MM.1S (cell line): Measurements from ENCODE around the gene TRIM44.

Experiments used
- DNase-seq: peaks from one replicate; pipeline ENCODE4 v3.0.0-alpha.2; 2015
- H2AFZ ChIP-seq: fragments of 300-600 bp; sonication (generic); 2 replicates; pipeline ENCODE4 v1.6.0; 2016; ENCODE audit warnings: antibody characterized with exemption, low read length
- H3F3A ChIP-seq: fragments of 300-600 bp; sonication (generic); 2 replicates; pipeline ENCODE4 v1.6.1; 2016; ENCODE audit warnings: mild to moderate bottlenecking, antibody characterized with exemption, low read length, moderate library complexity, mixed read lengths; ENCODE audit not compliant: insufficient read depth
- H3K27ac ChIP-seq: fragments of 300-600 bp; sonication (generic); 2 replicates; pipeline ENCODE4 v1.5.1; 2016; ENCODE audit warnings: mild to moderate bottlenecking, low read length
- H3K27me3 ChIP-seq: fragments of 300-600 bp; sonication (generic); replicated peaks from 2 replicates; pipeline ENCODE4 v1.6.0; 2016; ENCODE audit warnings: low read length; ENCODE audit not compliant: insufficient read depth
- H3K36me3 ChIP-seq: fragments of 300-600 bp; sonication (generic); replicated peaks from 2 replicates; pipeline ENCODE4 v1.6.1; 2016; ENCODE audit warnings: mild to moderate bottlenecking, low read length, mixed read lengths; ENCODE audit not compliant: insufficient read depth
- H3K4me1 ChIP-seq: fragments of 300-600 bp; sonication (generic); 2 replicates; pipeline ENCODE4 v1.6.1; 2016; ENCODE audit warnings: low read length, mixed read lengths
- H3K4me2 ChIP-seq: fragments of 300-600 bp; sonication (generic); 2 replicates; pipeline ENCODE4 v1.6.0; 2016; ENCODE audit warnings: low read depth, low read length
- H3K4me3 ChIP-seq: fragments of 300-600 bp; sonication (generic); 2 replicates; pipeline ENCODE4 v1.5.1; 2016; ENCODE audit warnings: low read length, mixed read lengths
- H3K79me2 ChIP-seq: fragments of 300-600 bp; sonication (generic); 2 replicates; pipeline ENCODE4 v1.6.1; 2016; ENCODE audit warnings: mixed run types, low read length, mixed read lengths
- H3K9ac ChIP-seq: fragments of 300-600 bp; sonication (generic); 2 replicates; pipeline ENCODE4 v1.6.1; 2016; ENCODE audit warnings: low read length, mixed read lengths
- H3K9me2 ChIP-seq: fragments of 300-600 bp; sonication (generic); replicated peaks from 2 replicates; pipeline ENCODE4 v1.6.1; 2016; ENCODE audit warnings: mild to moderate bottlenecking, low read length, mixed read lengths; ENCODE audit not compliant: insufficient read depth
- H3K9me3 ChIP-seq: fragments of 300-600 bp; sonication (generic); replicated peaks from 2 replicates; pipeline ENCODE4 v1.6.1; 2016; ENCODE audit warnings: mild to moderate bottlenecking, low read length, mixed read lengths; ENCODE audit not compliant: insufficient read depth
- H4K20me1 ChIP-seq: fragments of 300-600 bp; sonication (generic); 2 replicates; pipeline ENCODE4 v1.6.1; 2016; ENCODE audit warnings: mild to moderate bottlenecking, low read length, moderate library complexity, mixed read lengths; ENCODE audit not compliant: insufficient read depth
- EZH2 ChIP-seq: fragments of 300-600 bp; sonication (generic); optimal IDR thresholded peaks from 2 replicates; pipeline ENCODE3; 2017; ENCODE audit warnings: low read depth, mild to moderate bottlenecking, antibody characterized with exemption, low read length, mixed read lengths
- EZH2phosphoT487 ChIP-seq: fragments of 300-600 bp; sonication (generic); IDR thresholded peaks from 2 replicates; pipeline ENCODE4 v1.6.1; 2018; ENCODE audit warnings: antibody characterized with exemption, low read length
- TF ChIP-seq, protein P1 (sequence below): fragments of 300-600 bp; sonication (generic); IDR thresholded peaks from 2 replicates; pipeline ENCODE4 v1.5.1; 2016; ENCODE audit warnings: antibody characterized with exemption, low read length, mixed read lengths

TRIM44 gene

DNA sequence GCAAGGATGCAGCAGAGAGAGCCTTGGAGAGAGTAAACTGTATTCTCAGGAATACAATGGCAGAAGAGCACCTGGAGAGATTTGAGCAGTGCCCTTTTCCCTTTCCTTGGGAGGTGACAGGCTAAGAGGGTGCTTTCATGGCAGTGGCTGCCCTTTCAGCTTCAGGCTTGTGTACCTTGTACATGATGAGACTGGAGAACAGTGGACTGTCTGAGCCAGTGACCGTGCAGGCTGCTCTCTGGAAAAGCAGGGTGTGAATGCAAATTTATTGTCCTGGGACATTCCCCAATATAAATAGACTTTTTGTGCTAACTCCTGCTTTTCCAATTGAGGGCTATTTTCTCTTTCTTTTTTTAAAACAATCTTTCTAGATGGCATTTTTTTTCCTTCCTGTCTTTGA lies 99.3 kb downstream of the TRIM44 start:
- Histone ChIP-seq H3K9me3 (no peaks in the 10 kb centered on the region), H3K79me2 (no peaks in the 10 kb centered on the region), H3K9me2 (no peaks in the 10 kb centered on the region), H3K4me3 (no peak overlapping the region), H3F3A (no peaks in the 10 kb centered on the region), H2AFZ (no peak overlapping the region), H3K36me3 (no peaks in the 10 kb centered on the region), H3K4me1 (no peaks in the 10 kb centered on the region), H3K27ac (no peak overlapping the region), H3K27me3 (no peaks in the 10 kb centered on the region), H4K20me1 (no peaks in the 10 kb centered on the region), H3K4me2 (no peak overlapping the region), H3K9ac (no peak overlapping the region)
- no peak for TF ChIP-seq EZH2
- TF ChIP-seq, protein P1, sequence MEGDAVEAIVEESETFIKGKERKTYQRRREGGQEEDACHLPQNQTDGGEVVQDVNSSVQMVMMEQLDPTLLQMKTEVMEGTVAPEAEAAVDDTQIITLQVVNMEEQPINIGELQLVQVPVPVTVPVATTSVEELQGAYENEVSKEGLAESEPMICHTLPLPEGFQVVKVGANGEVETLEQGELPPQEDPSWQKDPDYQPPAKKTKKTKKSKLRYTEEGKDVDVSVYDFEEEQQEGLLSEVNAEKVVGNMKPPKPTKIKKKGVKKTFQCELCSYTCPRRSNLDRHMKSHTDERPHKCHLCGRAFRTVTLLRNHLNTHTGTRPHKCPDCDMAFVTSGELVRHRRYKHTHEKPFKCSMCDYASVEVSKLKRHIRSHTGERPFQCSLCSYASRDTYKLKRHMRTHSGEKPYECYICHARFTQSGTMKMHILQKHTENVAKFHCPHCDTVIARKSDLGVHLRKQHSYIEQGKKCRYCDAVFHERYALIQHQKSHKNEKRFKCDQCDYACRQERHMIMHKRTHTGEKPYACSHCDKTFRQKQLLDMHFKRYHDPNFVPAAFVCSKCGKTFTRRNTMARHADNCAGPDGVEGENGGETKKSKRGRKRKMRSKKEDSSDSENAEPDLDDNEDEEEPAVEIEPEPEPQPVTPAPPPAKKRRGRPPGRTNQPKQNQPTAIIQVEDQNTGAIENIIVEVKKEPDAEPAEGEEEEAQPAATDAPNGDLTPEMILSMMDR: no peak
- TF ChIP-seq EZH2phosphoT487: no peak
- no peak for DNase-seq

DNA sequence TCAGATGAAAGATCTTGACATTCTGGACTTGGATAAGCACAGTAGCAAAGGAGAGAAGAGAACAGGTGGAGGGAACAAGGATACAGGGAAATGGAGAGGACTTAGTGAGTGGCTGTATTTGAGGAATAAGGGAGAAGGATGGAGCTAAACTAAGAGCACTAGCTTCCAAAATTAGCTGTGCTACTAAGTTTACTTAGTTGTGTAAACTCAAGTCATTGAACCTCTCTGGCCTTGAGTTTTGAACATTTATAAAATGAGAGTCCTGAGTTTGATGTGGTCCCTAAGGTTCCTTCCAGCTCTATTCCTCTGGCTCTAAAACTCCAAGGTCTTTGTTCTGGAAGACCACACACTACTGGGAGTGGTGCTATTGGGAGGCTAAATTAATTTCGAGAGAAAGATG lies 100.7 kb downstream of the TRIM44 start:
- no peaks in the 10 kb centered on the region for H3K27me3 ChIP-seq
- no peak overlapping the region for H2AFZ ChIP-seq
- no peaks in the 10 kb centered on the region for H3K36me3 ChIP-seq
- no peak overlapping the region for H3K4me3 ChIP-seq
- H3K27ac ChIP-seq: no peak overlapping the region
- TF ChIP-seq EZH2: no peak
- no peak for TF ChIP-seq EZH2phosphoT487
- TF ChIP-seq, protein P1: no peak
- H3K9me3 ChIP-seq: no peaks in the 10 kb centered on the region
- H3K4me2 ChIP-seq: no peak overlapping the region
- DNase-seq: no peak
- H4K20me1 ChIP-seq: no peaks in the 10 kb centered on the region
- H3K9ac ChIP-seq: no peak overlapping the region
- no peaks in the 10 kb centered on the region for H3K9me2 ChIP-seq
- H3K79me2 ChIP-seq: no peaks in the 10 kb centered on the region
- H3F3A ChIP-seq: no peaks in the 10 kb centered on the region
- no peaks in the 10 kb centered on the region for H3K4me1 ChIP-seq

DNA sequence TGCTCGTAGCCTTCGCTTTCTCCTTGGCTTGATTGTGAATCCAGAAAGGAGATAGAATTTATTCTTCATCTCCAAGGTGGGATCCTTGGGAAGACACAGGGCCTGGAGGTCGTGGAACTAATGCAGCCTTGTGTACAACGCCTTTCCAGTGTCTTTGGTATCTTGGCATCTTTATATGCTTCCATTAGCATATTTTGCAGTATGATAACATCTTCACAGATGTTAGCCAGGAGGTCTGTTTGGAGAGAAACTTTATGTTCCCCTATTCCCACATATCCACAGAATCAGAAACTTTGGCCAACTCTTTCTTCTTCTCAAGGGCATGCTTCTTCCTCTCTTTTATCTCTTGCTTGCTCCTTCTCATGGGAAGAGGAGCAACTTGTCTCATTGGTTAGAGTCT lies 101.2 kb downstream of the TRIM44 start:
- Histone ChIP-seq H4K20me1 (no peaks in the 10 kb centered on the region), H3K9ac (no peak overlapping the region), H3K9me2 (no peaks in the 10 kb centered on the region), H3K36me3 (no peaks in the 10 kb centered on the region), H3K4me1 (no peaks in the 10 kb centered on the region), H3K9me3 (no peaks in the 10 kb centered on the region), H3K79me2 (no peaks in the 10 kb centered on the region), H3K4me3 (no peak overlapping the region), H3K27me3 (no peaks in the 10 kb centered on the region), H3K4me2 (no peak overlapping the region), H2AFZ (no peak overlapping the region), H3K27ac (no peak overlapping the region), H3F3A (no peaks in the 10 kb centered on the region)
- TF ChIP-seq EZH2 (no peak), EZH2phosphoT487 (no peak)
- TF ChIP-seq, protein P1: no peak
- DNase-seq: no peak

DNA sequence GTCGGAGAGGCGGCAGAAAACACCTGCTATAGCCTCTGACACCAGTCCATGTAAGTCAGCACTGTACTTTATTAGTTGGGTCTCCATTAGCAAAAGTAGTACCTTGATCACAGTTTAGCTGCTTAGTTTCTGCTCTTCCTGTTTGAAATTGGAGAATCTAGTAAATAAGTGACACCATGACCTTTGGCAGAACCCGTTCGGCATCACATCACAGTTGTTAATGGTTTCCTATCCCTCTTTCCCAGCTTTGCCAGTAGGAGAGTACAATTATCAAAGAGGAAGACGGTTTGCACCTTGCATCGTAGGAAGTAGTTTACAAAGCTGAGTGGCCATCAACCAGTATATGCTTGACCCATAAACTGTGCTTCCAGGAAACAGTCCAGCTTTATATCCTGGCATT lies 101.8 kb downstream of the TRIM44 start:
- H4K20me1 ChIP-seq: no peaks in the 10 kb centered on the region
- no peak overlapping the region for H3K27ac ChIP-seq
- H2AFZ ChIP-seq: no peak overlapping the region
- H3K4me3 ChIP-seq: no peak overlapping the region
- no peak for TF ChIP-seq EZH2phosphoT487
- TF ChIP-seq EZH2: no peak
- TF ChIP-seq, protein P1: no peak
- no peaks in the 10 kb centered on the region for H3K9me3 ChIP-seq
- no peaks in the 10 kb centered on the region for H3K36me3 ChIP-seq
- H3K4me1 ChIP-seq: no peaks in the 10 kb centered on the region
- no peaks in the 10 kb centered on the region for H3K27me3 ChIP-seq
- DNase-seq: no peak
- H3F3A ChIP-seq: no peaks in the 10 kb centered on the region
- no peaks in the 10 kb centered on the region for H3K9me2 ChIP-seq
- H3K79me2 ChIP-seq: no peaks in the 10 kb centered on the region
- H3K4me2 ChIP-seq: no peak overlapping the region
- no peak overlapping the region for H3K9ac ChIP-seq
